Renal cortical epithelial cell (primary cell): Measurements from ENCODE around the gene KAZN. TPM values are rescaled to one million over a fixed set of nuclear protein-coding genes. Genes with fewer than 3 reads are reported as not detected.

Experiments used
- DNase-seq: peaks from one replicate; pipeline ENCODE4 v3.0.0-alpha.2; 2011; ENCODE audit warnings: low read depth
- total RNA-seq: library from RNA; depleted of rRNA; stranded (reverse); fragments of >200 nt; gene quantifications from 2 replicates; pipeline ENCODE4 v1.2.3, GENCODE V29; 2014

KAZN gene
- total RNA-seq, 1 donor from 2014 or later, result 30.8 TPM

GRCh38 chr1:15158506-15159165 is 560.2 kb downstream of the KAZN start:
- DNase-seq, result peak; percentile 95

- DNase-seq, result no peak
Observed at GRCh38 chr1:15159166-15159555, 560.7 kb downstream of the KAZN start.

GRCh38 chr1:15160626-15161025 is 562.1 kb downstream of the KAZN start:
- DNase-seq, result no peak

GRCh38 chr1:15167386-15167785 is 568.9 kb downstream of the KAZN start:
- DNase-seq, result no peak
